Calu3 (cell line): ENCODE results near the gene NFATC1. TPM values are rescaled to one million over a fixed set of nuclear protein-coding genes. Genes with fewer than 3 reads are reported as not detected.

Experiments used
- BruUV-seq: library from RNA; stranded (reverse); fragments of 400-500 nt; replicated peaks from 2 replicates; lab custom pipeline; 2021; lab: Mats Ljungman, UMichigan
- CTCF ChIA-PET: fragments of 300-600 bp; sonication (Branson Sonifier 250); formaldehyde crosslinking; loops from one replicate; lab custom pipeline; 2022; ENCODE audit warnings: antibody characterized with exemption; lab: Charles Lee
- DNase-seq: peaks from one replicate; pipeline ENCODE4 v3.0.0; 2022
- H3K27ac Mint-ChIP-seq: one replicate; pipeline ENCODE4 v1.8.0; 2022; ENCODE audit warnings: mixed read lengths; ENCODE audit not compliant: unreplicated experiment
- H3K27me3 Mint-ChIP-seq: one replicate; pipeline ENCODE4 v1.8.0; 2022; ENCODE audit warnings: mixed read lengths; ENCODE audit not compliant: unreplicated experiment
- H3K36me3 Mint-ChIP-seq: one replicate; pipeline ENCODE4 v1.8.0; 2022; ENCODE audit warnings: mild to moderate bottlenecking, moderate library complexity, mixed read lengths; ENCODE audit not compliant: insufficient read depth, unreplicated experiment
- H3K4me1 Mint-ChIP-seq: one replicate; pipeline ENCODE4 v1.8.0; 2022; ENCODE audit warnings: mild to moderate bottlenecking, low read depth, mixed read lengths; ENCODE audit not compliant: unreplicated experiment
- H3K4me3 Mint-ChIP-seq: one replicate; pipeline ENCODE4 v1.8.0; 2022; ENCODE audit warnings: mild to moderate bottlenecking, low read depth, moderate library complexity, mixed read lengths; ENCODE audit not compliant: unreplicated experiment
- H3K9me3 Mint-ChIP-seq: one replicate; pipeline ENCODE4 v1.8.0; 2022; ENCODE audit warnings: low read depth, mixed read lengths; ENCODE audit not compliant: unreplicated experiment
- CTCF ChIP-seq: fragments of 200-600 bp; IDR thresholded peaks from one replicate; pipeline ENCODE4 v1.8.0; 2022; ENCODE audit warnings: antibody characterized with exemption; ENCODE audit not compliant: unreplicated experiment
- intact Hi-C: fragments of 100-400 bp; cut with micrococcal nuclease; formaldehyde crosslinking; loops from one replicate; pipeline ENCODE4 v1.10.0; 2022; ENCODE audit not compliant: unreplicated experiment
- total RNA-seq: library from RNA; stranded (reverse); gene quantifications from 2 replicates; pipeline ENCODE4 v1.2.3, GENCODE V29; 2022

NFATC1 gene
- total RNA-seq, 1 experiment from 2014 or later, result 5.9 TPM

GRCh38 chr18:79510046-79510685, 114.4 kb downstream of the NFATC1 start:
- CTCF ChIA-PET, result no interaction called here

GRCh38 chr18:79510731-79511241, 115.1 kb downstream of the NFATC1 start:
- H3K27me3 Mint-ChIP-seq, result peaks cover 13% of the 10 kb centered on the region
- no peak overlapping the region for H3K4me3 Mint-ChIP-seq
- CTCF ChIA-PET, result no interaction called here
- no TSS peak for BruUV-seq
- no peaks in the 10 kb centered on the region for H3K4me1 Mint-ChIP-seq
- no peak for TF ChIP-seq CTCF
- H3K36me3 Mint-ChIP-seq, result no peaks in the 10 kb centered on the region
- peaks cover 3% of the 10 kb centered on the region for H3K9me3 Mint-ChIP-seq
- no peak for DNase-seq
- H3K27ac Mint-ChIP-seq, result no peak overlapping the region
- intact Hi-C loops, result no loop called here

More at GRCh38 chr18:79510046-79510685, 114.4 kb downstream of the NFATC1 start:
- DNase-seq, result no peak
- intact Hi-C loops, result no loop called here
- Mint-ChIP-seq H3K27me3 (peaks cover 13% of the 10 kb centered on the region), H3K4me3 (no peak overlapping the region), H3K36me3 (no peaks in the 10 kb centered on the region), H3K27ac (no peak overlapping the region), H3K4me1 (no peaks in the 10 kb centered on the region), H3K9me3 (peaks cover 3% of the 10 kb centered on the region)
- TF ChIP-seq CTCF, result no peak
- BruUV-seq, result no TSS peak

GRCh38 chr18:79511271-79511670, 115.5 kb downstream of the NFATC1 start:
- Mint-ChIP-seq H3K9me3 (peaks cover 3% of the 10 kb centered on the region), H3K4me1 (no peaks in the 10 kb centered on the region), H3K4me3 (no peak overlapping the region), H3K27me3 (peaks cover 13% of the 10 kb centered on the region), H3K27ac (no peak overlapping the region), H3K36me3 (no peaks in the 10 kb centered on the region)
- no TSS peak for BruUV-seq
- CTCF ChIA-PET, result no interaction called here
- no peak for TF ChIP-seq CTCF
- no peak for DNase-seq
- intact Hi-C loops, result no loop called here

- peaks cover 13% of the 10 kb centered on the region for H3K27me3 Mint-ChIP-seq
- CTCF ChIA-PET, result no interaction called here
- DNase-seq, result no peak
- intact Hi-C loops, result no loop called here
- peaks cover 3% of the 10 kb centered on the region for H3K9me3 Mint-ChIP-seq
- BruUV-seq, result no TSS peak
- no peak for TF ChIP-seq CTCF
- H3K27ac Mint-ChIP-seq, result no peak overlapping the region
- H3K4me1 Mint-ChIP-seq, result no peaks in the 10 kb centered on the region
- no peaks in the 10 kb centered on the region for H3K36me3 Mint-ChIP-seq
- no peak overlapping the region for H3K4me3 Mint-ChIP-seq
Observed at GRCh38 chr18:79511671-79512301, 116.1 kb downstream of the NFATC1 start.
